Transverse colon (tissue), 4 donors: ENCODE results near the gene PARD6A.

Source experiments
- CTCF ChIP-seq, 5 experiments: fragments of 200-600 bp in 3 of 5; fragments of 450-650 bp in 2 of 5; sonication (generic) in 3 of 5; IDR thresholded peaks; 1 replicate in 2 of 5; 2 replicates in 3 of 5; pipeline ENCODE4 v1.5.1; 2016 to 2017; ENCODE audit warnings: antibody characterized with exemption in 5 of 5, inconsistent platforms in 3 of 5, mild to moderate bottlenecking in 2 of 5, moderate library complexity in 1 of 5
- EP300 ChIP-seq: sonication (generic); formaldehyde crosslinking; IDR thresholded peaks from one replicate; pipeline ENCODE4 v1.6.1; 2017; ENCODE audit warnings: antibody characterized with exemption, low read depth
- POLR2A ChIP-seq: fragments of 450-650 bp; IDR thresholded peaks from one replicate; pipeline ENCODE4 v1.6.1; 2016; ENCODE audit warnings: antibody characterized with exemption, mild to moderate bottlenecking, moderate library complexity
- POLR2AphosphoS5 ChIP-seq, 3 donors: sonication (generic); formaldehyde crosslinking; IDR thresholded peaks; one replicate each; pipeline ENCODE4 v1.6.1; 2016; ENCODE audit warnings: antibody characterized with exemption in 3 of 3

GRCh38 chr16:67685388-67686112, 24.8 kb downstream of the PARD6A start:
- no peak for TF ChIP-seq CTCF (IDR thresholded peaks at IDR 0.05)
- TF ChIP-seq POLR2AphosphoS5 (IDR thresholded peaks at IDR 0.05), result no peak
- no peak for TF ChIP-seq POLR2A
- TF ChIP-seq EP300, result no peak
